HL-60 (cell line): ENCODE measurements around the gene THOC7.

Experiments
- DNase-seq, 2 experiments: peaks; one replicate each; pipeline ENCODE4 v3.0.0-alpha.2; 2010 to 2020; ENCODE audit warnings: low read depth in 1 of 2, low spot score in 1 of 2
- H3K27ac ChIP-seq: fragments of 250-450 bp; sonication (Bioruptor Pico); replicated peaks from 2 replicates; pipeline ENCODE4 v1.5.1; 2020; ENCODE audit warnings: mild to moderate bottlenecking, moderate library complexity
- H3K27me3 ChIP-seq: fragments of 250-450 bp; sonication (Bioruptor Pico); 2 replicates; pipeline ENCODE4 v1.5.1; 2021; ENCODE audit warnings: mild to moderate bottlenecking, moderate library complexity; ENCODE audit not compliant: insufficient read depth, poor library complexity, severe bottlenecking
- H3K4me3 ChIP-seq: replicated peaks from 2 replicates; pipeline ENCODE4 v1.5.1; 2011; ENCODE audit warnings: mild to moderate bottlenecking, control low read depth, low read length; ENCODE audit not compliant: insufficient read depth
- CTCF ChIP-seq: IDR thresholded peaks from one replicate; pipeline ENCODE4 v1.5.1; 2011; ENCODE audit warnings: low read length, control low read depth, inconsistent platforms; ENCODE audit not compliant: insufficient read depth
- GABPA ChIP-seq: IDR thresholded peaks from 2 replicates; pipeline ENCODE4 v1.6.1; 2012; ENCODE audit warnings: low read depth
- POLR2AphosphoS5 ChIP-seq: IDR thresholded peaks from 2 replicates; pipeline ENCODE4 v1.6.1; 2012; ENCODE audit warnings: low read depth
- SPI1 ChIP-seq: IDR thresholded peaks from 2 replicates; pipeline ENCODE4 v1.6.1; 2012; ENCODE audit warnings: low read depth, mild to moderate bottlenecking, borderline replicate concordance
- TF ChIP-seq, protein P1 (sequence below): IDR thresholded peaks from 2 replicates; pipeline ENCODE4 v1.6.1; 2012; ENCODE audit warnings: low read depth; ENCODE audit not compliant: insufficient replicate concordance

THOC7 gene

DNA sequence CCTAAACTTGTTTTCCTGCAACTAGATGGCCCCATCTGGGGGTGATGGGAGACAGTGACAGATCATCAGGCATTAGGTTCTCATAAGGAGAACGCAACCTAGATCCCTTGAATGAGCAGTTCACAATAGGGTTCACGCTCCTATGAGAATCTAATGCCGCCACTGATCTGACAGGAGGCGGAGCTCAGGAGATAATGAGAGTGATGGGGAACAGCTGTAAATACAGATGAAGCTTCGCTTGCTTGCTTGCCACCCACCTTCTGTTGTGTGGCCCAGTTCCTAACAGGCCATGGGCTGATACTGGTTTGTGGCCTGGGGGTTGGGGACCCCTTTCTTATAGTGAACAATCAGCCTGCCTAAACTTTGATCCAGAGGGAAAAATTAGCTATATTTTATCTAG lies 59.7 kb downstream of the THOC7 start:
- DNase-seq, result no peak
- no peak overlapping the region for H3K27ac ChIP-seq
- no peaks in the 10 kb centered on the region for H3K27me3 ChIP-seq
- TF ChIP-seq, protein P1, sequence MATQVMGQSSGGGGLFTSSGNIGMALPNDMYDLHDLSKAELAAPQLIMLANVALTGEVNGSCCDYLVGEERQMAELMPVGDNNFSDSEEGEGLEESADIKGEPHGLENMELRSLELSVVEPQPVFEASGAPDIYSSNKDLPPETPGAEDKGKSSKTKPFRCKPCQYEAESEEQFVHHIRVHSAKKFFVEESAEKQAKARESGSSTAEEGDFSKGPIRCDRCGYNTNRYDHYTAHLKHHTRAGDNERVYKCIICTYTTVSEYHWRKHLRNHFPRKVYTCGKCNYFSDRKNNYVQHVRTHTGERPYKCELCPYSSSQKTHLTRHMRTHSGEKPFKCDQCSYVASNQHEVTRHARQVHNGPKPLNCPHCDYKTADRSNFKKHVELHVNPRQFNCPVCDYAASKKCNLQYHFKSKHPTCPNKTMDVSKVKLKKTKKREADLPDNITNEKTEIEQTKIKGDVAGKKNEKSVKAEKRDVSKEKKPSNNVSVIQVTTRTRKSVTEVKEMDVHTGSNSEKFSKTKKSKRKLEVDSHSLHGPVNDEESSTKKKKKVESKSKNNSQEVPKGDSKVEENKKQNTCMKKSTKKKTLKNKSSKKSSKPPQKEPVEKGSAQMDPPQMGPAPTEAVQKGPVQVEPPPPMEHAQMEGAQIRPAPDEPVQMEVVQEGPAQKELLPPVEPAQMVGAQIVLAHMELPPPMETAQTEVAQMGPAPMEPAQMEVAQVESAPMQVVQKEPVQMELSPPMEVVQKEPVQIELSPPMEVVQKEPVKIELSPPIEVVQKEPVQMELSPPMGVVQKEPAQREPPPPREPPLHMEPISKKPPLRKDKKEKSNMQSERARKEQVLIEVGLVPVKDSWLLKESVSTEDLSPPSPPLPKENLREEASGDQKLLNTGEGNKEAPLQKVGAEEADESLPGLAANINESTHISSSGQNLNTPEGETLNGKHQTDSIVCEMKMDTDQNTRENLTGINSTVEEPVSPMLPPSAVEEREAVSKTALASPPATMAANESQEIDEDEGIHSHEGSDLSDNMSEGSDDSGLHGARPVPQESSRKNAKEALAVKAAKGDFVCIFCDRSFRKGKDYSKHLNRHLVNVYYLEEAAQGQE, result no peak
- no peak for TF ChIP-seq GABPA
- TF ChIP-seq SPI1, result no peak
- TF ChIP-seq POLR2AphosphoS5, result no peak
- TF ChIP-seq CTCF, result no peak
- H3K4me3 ChIP-seq, result no peak overlapping the region

- DNase-seq, result no peak
- Histone ChIP-seq H3K27ac (no peak overlapping the region), H3K27me3 (no peaks in the 10 kb centered on the region), H3K4me3 (no peak overlapping the region)
- no peak for TF ChIP-seq GABPA
- TF ChIP-seq, protein P1, result no peak
- TF ChIP-seq SPI1, result no peak
- no peak for TF ChIP-seq CTCF
Measured at GRCh38 chr3:63800097-63800496, 63.5 kb downstream of the THOC7 start.

GRCh38 chr3:63798949-63799348 lies 64.7 kb downstream of the THOC7 start:
- Histone ChIP-seq H3K27ac (no peak overlapping the region), H3K27me3 (no peaks in the 10 kb centered on the region), H3K4me3 (no peak overlapping the region)
- TF ChIP-seq, protein P1, result no peak
- no peak for TF ChIP-seq GABPA
- TF ChIP-seq POLR2AphosphoS5, result no peak
- no peak for TF ChIP-seq CTCF
- TF ChIP-seq SPI1, result no peak
- no peak for DNase-seq
